Thyroid gland (tissue), 4 donors: ENCODE data around the gene CAV2.

Experiments
- CTCF ChIP-seq, 6 experiments: fragments of 200-600 bp in 3 of 6; fragments of 450-650 bp in 3 of 6; sonication (generic) in 3 of 6; IDR thresholded peaks; one replicate each; pipeline ENCODE4 v1.5.1; 2016 to 2019; ENCODE audit warnings: antibody characterized with exemption in 6 of 6, mild to moderate bottlenecking in 2 of 6, inconsistent platforms in 1 of 6, moderate library complexity in 1 of 6
- POLR2A ChIP-seq, 2 donors: fragments of 450-650 bp; IDR thresholded peaks; one replicate each; pipeline ENCODE4 v1.6.1; 2017; ENCODE audit warnings: antibody characterized with exemption in 2 of 2, mild to moderate bottlenecking in 2 of 2, moderate library complexity in 1 of 2

GRCh38 chr7:116552602-116553001, 53.1 kb downstream of the CAV2 start:
- TF ChIP-seq CTCF (IDR thresholded peaks at IDR 0.05) (no peak), POLR2A (IDR thresholded peaks at IDR 0.05) (no peak)
